ENCODE results near the gene PTPN20. TPM values are rescaled to one million over a fixed set of nuclear protein-coding genes. Genes with fewer than 3 reads are reported as not detected.

PTPN20 gene
- total and polyA plus RNA-seq, 2 of the 4 experiments (the other 2 are of a cell fraction): 0.14 TPM; not detected in 1

DNA sequence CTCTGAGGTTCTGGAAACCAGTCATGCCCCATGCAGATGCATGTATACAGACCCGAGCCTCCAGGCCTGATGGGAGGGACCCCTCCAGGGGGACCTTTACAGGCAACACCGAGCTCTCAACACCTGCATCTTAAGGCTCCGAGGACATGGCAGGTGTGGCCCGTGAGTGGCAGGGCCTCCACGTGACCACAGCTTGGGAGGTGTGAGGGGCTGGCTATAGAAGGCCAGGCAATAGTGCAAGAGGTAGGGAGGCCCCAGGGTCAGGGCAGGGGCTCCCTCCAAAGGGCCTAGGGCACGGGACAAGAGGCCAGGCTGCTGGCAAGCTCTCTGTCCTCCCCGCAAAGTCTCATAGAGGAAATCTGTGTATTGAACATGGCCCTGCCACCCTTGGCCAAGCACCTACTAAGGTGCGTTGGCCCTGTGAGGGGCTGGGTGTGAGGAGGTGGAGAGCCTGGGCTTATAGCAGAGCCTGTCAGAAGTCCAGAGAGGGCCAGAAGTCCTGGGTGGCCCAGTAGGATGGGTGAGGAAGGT, 134.2 kb downstream of the PTPN20 start:
- Histone ChIP-seq H3K27me3 (ENCODE audit: control insufficient read depth, insufficient read depth, low read length) (0 out of 2 replicates have a peak, but pooled peaks cover 4% of the 10 kb centered on the region), H3K9me1 (ENCODE audit: insufficient read depth, low read length) (no peaks in the 10 kb centered on the region), H3K56ac (ENCODE audit: extremely low read depth, insufficient read depth, low read length) (no peak overlapping the region), H2AK5ac (ENCODE audit: low read depth, low read length) (no peak overlapping the region), H3K9ac (ENCODE audit: low read depth, low read length) (no peak overlapping the region), H3K14ac (replicated peaks; ENCODE audit: low read depth, low read length) (no peak overlapping the region), H3K18ac (ENCODE audit: low read depth, low read length) (no peak overlapping the region), H3K36me3 (ENCODE audit: control insufficient read depth, insufficient read depth, low read length) (no peaks in the 10 kb centered on the region), H3K4me2 (ENCODE audit: low read depth, low read length) (no peak overlapping the region), H3K79me1 (ENCODE audit: low read depth in 1 of 2, low read length in 2 of 2) (no peaks in the 10 kb centered on the region), H4K20me1 (ENCODE audit: insufficient read depth, low read length) (no peaks in the 10 kb centered on the region), H2AFZ (replicated peaks; ENCODE audit: low read length, poor library complexity) (no peak overlapping the region), H2BK5ac (ENCODE audit: low read depth, low read length, poor library complexity, severe bottlenecking) (no peak overlapping the region), H3K4ac (ENCODE audit: low read depth, low read length) (no peak overlapping the region), H4K5ac (ENCODE audit: low read depth, low read length) (no peak overlapping the region), H3K4me1 (ENCODE audit: control insufficient read depth, insufficient read depth, low read length) (peaks cover 8% of the 10 kb centered on the region; the same call in 1 of the 2 replicates), H2AK9ac (replicated peaks; ENCODE audit: low read depth, low read length, poor library complexity) (no peak overlapping the region), H4K91ac (ENCODE audit: insufficient read depth, low read depth, low read length) (no peak overlapping the region), H4K8ac (ENCODE audit: low read depth in 2 of 2, low read length in 2 of 2) (no peak overlapping the region), H3K23ac (ENCODE audit: low read depth, low read length) (no peak overlapping the region), H3K9me3 (ENCODE audit: control insufficient read depth, insufficient read depth, low read length) (no peaks in the 10 kb centered on the region), H3K4me3 (ENCODE audit: insufficient read depth, low read depth, low read length) (no peak overlapping the region), H2BK20ac (ENCODE audit: low read depth, low read length) (no peak overlapping the region), H3K27ac (ENCODE audit: insufficient read depth, low read length) (no peak overlapping the region), H2BK120ac (ENCODE audit: low read depth, low read length) (no peak overlapping the region), H2BK15ac (ENCODE audit: low read depth, low read length) (no peak overlapping the region)
- ATAC-seq (ENCODE audit: low read depth) (no peak), DNase-seq (no peak)
- ChIA-PET POLR2A (ENCODE audit: unreplicated experiment) (no interaction called here), CTCF (interaction anchor here (1.1 kb wide), 1 partner anchor 21 kb away, joined by 3 read pairs; no protein-coding TSS in a partner anchor)
- BruUV-seq (replicated peaks): no TSS peak
- WGBS, 2 experiments (ENCODE audit: extremely low coverage in 2 of 2, insufficient read length in 1 of 2): 93% methylated on average over 5 of the region's 8 CpGs; no CpG with 5 or more reads in 1 of the 2 experiments
- in situ Hi-C loops (cut with MboI; ENCODE audit: low sequenced_read_pairs) (no loop called here), intact Hi-C loops (cut with micrococcal nuclease) (no loop called here), dilution Hi-C loops (cut with HindIII; ENCODE audit: low sequenced_read_pairs, unreplicated experiment) (no loop called here)
- TF ChIP-seq CHD1 (IDR thresholded peaks at IDR 0.05; ENCODE audit: low read depth, low read length): no peak
- TF ChIP-seq, protein P1, sequence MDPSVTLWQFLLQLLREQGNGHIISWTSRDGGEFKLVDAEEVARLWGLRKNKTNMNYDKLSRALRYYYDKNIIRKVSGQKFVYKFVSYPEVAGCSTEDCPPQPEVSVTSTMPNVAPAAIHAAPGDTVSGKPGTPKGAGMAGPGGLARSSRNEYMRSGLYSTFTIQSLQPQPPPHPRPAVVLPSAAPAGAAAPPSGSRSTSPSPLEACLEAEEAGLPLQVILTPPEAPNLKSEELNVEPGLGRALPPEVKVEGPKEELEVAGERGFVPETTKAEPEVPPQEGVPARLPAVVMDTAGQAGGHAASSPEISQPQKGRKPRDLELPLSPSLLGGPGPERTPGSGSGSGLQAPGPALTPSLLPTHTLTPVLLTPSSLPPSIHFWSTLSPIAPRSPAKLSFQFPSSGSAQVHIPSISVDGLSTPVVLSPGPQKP (IDR thresholded peaks at IDR 0.05; ENCODE audit: borderline replicate concordance, low read depth, low read length): no peak
- TF ChIP-seq, protein P2, sequence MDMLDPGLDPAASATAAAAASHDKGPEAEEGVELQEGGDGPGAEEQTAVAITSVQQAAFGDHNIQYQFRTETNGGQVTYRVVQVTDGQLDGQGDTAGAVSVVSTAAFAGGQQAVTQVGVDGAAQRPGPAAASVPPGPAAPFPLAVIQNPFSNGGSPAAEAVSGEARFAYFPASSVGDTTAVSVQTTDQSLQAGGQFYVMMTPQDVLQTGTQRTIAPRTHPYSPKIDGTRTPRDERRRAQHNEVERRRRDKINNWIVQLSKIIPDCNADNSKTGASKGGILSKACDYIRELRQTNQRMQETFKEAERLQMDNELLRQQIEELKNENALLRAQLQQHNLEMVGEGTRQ (IDR thresholded peaks at IDR 0.05; ENCODE audit: low read depth, low read length): no peak
- TF ChIP-seq MAFK (IDR thresholded peaks at IDR 0.05; ENCODE audit: low read depth, low read length): no peak
- TF ChIP-seq MAZ (IDR thresholded peaks at IDR 0.05; ENCODE audit: borderline replicate concordance, low read depth, low read length): no peak
- TF ChIP-seq SMC3 (IDR thresholded peaks at IDR 0.05; ENCODE audit: low read depth, low read length): no peak
- no peak for TF ChIP-seq CEBPB (IDR thresholded peaks at IDR 0.05; ENCODE audit: low read depth, low read length)
- no peak for TF ChIP-seq MXI1 (IDR thresholded peaks at IDR 0.05; ENCODE audit: borderline replicate concordance, low read depth, low read length)

Data from IMR-90 (cell line).